ENCODE measurements around the gene ATF6B.
"Not testable (repeated sequence)": the region's sequence is repeated elsewhere in the genome, so short reads cannot be mapped to it uniquely, and the experiment has no call there.

Gene ATF6B

DNA sequence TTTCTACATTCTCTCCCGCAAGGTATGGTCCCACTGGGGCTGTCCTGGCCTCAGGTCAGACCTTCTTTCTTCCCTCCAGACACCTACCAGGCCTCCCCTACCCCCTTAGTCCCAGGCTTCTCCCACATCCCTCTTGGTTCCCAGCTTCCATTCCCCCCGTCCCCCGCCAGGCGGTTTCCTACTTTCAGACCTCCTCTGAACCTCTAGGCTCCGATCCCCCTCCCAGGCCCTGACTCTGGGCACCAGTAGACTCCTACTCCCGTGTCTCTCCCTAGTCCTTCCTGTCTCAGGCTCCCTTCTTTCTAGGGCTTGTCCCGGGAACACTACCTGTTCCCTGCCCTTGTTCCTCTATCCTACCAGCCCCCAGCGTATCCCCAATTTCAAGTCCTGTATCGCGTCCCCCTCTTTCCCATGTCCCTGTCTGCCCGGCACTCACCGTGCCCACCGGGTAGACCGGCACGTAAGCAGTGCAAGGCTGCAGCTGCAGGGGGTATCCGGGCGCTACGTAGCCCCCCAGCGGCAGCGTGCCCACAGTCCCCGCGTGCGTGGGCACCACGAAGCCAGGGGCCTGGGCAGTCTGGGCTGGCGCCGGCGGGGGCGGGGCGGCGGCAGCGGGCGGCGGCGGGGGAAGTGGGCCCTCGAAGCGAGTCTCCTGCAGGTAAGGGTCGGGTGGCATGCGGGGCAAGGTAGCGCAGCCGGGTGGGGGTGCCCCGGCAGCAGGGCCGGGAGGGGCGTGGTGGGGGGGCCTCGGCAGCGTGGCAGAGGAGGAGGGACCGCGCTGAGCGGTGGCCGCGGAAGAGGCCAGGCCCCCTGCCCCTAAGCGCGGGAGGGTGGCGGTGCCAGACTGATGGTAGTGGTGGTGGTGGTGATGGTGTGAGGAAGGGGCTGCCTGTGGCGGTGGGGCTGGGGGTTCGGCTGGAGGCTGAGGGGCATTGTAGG is 22.2 kb upstream of the ATF6B start:
- Histone ChIP-seq H3K9ac (ENCODE audit: low read depth, low read length) (peak overlapping the region; percentile 63; the same call in 1 of the 2 replicates), H3K9me3 (ENCODE audit: control insufficient read depth, insufficient read depth, low read length) (no peaks in the 10 kb centered on the region), H3K36me3 (ENCODE audit: insufficient read depth, low read length) (no peaks in the 10 kb centered on the region), H3K4me1 (ENCODE audit: insufficient read depth, low read length) (peaks cover 29% of the 10 kb centered on the region)

DNA sequence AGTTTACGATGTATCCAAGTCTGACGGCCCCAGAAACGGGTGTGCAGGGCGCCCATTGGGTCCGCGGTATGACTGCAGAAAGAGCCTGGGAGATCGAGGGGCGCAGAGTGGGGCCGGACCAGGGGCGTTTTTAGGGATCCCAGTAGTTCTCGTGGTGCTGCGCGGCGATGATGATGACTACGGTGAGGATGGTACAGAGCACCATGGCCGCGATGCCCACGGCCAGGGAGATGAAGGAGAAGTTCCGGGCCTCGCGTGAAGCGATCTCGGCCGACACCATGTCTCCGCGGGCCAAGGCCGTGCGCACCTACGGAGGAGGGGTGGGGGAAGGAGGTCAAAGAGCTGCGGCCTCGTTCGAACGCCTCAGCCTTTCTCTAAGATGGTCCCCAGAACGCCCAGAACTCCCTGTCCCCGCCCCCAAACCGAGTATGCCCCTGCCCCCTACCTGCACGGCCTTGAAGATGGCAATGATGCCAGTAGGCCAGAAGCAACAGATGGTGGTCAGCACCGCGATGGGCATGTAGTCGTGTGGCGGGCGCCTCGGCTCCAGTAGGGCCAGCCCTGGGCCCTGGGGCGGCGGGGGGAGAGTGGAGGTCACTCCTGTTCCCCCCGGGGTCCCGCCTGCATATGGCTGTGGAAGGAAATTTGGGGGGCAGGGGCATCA is 21.2 kb upstream of the ATF6B start:
- Histone ChIP-seq H3K9me3 (ENCODE audit: control insufficient read depth, insufficient read depth, low read length) (no peaks in the 10 kb centered on the region), H3K9ac (ENCODE audit: low read depth, low read length) (peak overlapping the region; percentile 63; the same call in 1 of the 2 replicates), H3K36me3 (ENCODE audit: insufficient read depth, low read length) (no peaks in the 10 kb centered on the region), H3K4me1 (ENCODE audit: insufficient read depth, low read length) (peaks cover 25% of the 10 kb centered on the region)

DNA sequence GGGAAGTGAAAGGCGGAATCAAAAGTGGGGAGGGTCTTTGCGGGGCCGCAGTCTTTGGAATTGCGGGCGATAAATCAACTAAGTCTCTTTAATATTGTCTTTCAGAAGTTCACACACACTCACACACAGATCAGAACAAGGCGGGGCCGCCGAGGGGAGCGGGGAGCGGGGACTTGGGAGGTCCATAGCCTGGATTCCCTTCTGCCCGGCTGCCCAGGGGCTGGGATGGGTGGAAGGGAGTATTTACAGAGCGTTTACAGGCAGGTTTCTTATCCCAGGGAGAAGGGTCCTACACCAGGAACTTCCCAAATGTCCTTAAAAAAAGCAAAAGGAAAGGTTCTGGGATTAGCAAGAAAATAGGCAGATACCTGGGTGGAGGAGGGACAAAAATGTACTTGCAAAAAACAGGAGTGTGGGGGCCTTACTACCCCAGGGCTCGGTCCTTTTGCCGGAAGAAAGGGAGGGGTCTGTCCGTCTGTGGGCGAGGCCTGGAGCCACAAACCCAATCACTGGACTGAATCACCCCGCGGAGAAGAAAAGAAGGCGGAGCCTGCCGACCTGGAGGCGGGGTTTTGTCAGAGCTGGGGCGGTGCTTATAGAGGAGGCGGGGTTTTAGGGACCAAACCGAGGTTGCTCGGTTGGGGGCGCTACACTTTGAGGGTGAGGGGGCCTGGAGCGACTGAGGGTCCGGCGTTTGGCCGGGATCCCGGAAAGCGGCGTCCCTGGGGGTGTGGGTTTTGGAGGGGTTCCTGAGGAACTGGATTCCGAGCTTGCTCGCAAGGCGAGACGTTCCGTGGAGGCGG is 20.4 kb upstream of the ATF6B start:
- H3K9me3 ChIP-seq (ENCODE audit: control insufficient read depth, insufficient read depth, low read length), result no peaks in the 10 kb centered on the region
- peak overlapping the region; percentile 63 for H3K9ac ChIP-seq (ENCODE audit: low read depth, low read length)
- no peaks in the 10 kb centered on the region for H3K36me3 ChIP-seq (ENCODE audit: insufficient read depth, low read length)
- H3K4me1 ChIP-seq (ENCODE audit: insufficient read depth, low read length), result peaks cover 25% of the 10 kb centered on the region

DNA sequence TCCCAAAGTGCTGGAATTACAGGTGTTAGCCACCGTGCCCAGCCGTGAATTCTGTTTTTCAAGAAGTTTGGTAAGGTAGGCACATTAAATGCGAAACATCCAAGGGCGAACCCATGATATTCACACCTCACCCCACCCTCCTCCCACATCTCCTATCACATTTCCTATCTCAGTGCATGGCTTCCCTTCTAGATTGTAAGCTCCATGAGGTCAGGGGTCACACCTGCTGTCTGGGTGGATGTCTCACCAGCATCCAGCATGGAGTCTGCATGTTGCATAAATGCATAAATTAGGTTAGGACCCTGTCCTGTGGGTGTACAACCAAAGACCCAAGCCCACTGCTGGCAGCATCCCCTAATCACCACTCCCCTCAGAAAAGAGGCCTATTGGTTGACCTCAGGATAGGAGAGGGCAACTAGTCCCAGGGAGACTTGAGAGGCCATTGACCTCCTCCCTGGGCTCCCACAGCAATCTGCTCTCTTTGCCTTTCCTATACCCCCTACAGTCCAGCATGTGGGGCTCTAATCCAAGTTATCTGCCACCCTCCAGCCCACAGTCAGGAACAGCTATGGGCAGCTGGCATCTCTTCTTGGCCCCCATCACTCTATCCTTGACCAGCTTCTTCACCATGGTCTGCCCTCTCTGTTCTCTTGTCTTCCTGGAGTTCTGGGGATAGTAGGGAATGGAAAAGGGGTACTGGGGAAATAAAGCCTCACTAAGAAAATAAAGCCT is 19.5 kb upstream of the ATF6B start:
- peak overlapping the region; percentile 63 for H3K9ac ChIP-seq (ENCODE audit: low read depth, low read length)
- no peaks in the 10 kb centered on the region for H3K36me3 ChIP-seq (ENCODE audit: insufficient read depth, low read length)
- no peaks in the 10 kb centered on the region for H3K9me3 ChIP-seq (ENCODE audit: control insufficient read depth, insufficient read depth, low read length)
- peaks cover 24% of the 10 kb centered on the region for H3K4me1 ChIP-seq (ENCODE audit: insufficient read depth, low read length)

DNA sequence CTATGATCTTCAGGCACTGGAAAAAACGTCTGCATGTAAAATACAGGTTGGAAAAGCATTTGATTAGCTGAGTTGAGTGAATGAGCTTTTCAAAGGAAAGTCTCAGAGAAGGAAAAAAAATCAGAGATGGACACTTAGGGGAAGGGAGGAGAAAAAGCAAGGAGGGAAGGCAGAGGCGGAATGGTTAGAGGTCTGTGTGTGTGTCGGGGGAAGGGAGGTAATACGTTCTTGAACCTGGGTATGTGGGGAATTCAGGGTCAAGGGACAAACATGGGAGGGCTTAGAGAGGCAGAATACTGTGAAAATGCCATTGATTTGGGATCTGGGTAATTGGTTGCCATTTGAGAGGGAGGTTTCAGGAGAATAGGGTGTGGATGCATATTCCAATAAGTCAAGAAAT is 18.6 kb upstream of the ATF6B start:
- H3K9me3 ChIP-seq (ENCODE audit: control insufficient read depth, insufficient read depth, low read length), result no peaks in the 10 kb centered on the region
- H3K36me3 ChIP-seq (ENCODE audit: insufficient read depth, low read length), result no peaks in the 10 kb centered on the region
- 0 out of 2 replicates have a peak overlapping the region, but pooled peaks have one; percentile 16 for H3K9ac ChIP-seq (ENCODE audit: low read depth, low read length)
- peaks cover 19% of the 10 kb centered on the region for H3K4me1 ChIP-seq (ENCODE audit: insufficient read depth, low read length)

DNA sequence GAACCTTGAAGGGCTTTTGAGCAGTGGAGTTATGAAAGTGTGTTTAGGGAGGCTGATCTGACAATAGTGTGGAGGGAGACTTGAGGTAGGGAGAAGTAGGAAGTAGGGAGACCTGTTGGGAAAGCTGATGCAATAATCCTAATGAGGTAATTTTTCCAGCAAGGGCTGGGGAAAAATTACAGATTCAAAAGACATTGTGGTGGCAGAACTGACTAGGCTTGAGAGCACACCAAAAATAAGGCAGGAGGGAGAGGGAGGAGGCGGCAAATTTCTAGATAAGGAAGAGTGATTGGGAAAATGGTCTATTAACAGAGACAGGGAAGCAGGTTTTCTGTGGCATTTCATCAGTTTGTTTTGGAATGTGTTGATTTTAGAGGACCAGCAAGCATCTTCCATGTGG is 18.2 kb upstream of the ATF6B start:
- no peaks in the 10 kb centered on the region for H3K36me3 ChIP-seq (ENCODE audit: insufficient read depth, low read length)
- H3K4me1 ChIP-seq (ENCODE audit: insufficient read depth, low read length), result peaks cover 19% of the 10 kb centered on the region
- 0 out of 2 replicates have a peak overlapping the region, but pooled peaks have one; percentile 16 for H3K9ac ChIP-seq (ENCODE audit: low read depth, low read length)
- no peaks in the 10 kb centered on the region for H3K9me3 ChIP-seq (ENCODE audit: control insufficient read depth, insufficient read depth, low read length)

DNA sequence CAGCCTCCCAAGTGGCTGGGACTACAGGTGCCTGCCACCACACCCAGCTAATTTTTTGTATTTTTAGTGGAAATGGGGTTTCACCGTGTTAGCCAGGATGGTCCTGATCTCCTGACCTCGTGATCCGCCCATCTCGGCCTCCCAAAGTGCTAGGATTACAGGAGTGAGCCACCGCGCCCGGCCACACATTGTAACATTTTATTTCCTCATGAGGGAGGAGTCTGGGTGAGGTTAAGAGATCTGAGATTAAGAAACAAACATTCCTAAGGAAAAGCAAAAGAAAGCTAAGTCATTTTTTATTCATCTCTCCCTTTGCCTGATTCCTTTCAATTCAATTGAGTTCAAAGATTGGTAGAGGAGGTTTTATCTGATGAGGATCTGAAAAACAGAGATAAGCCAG is 16.2 kb upstream of the ATF6B start:
- H3K9me3 ChIP-seq (ENCODE audit: control insufficient read depth, insufficient read depth, low read length); H3K36me3 ChIP-seq (ENCODE audit: insufficient read depth, low read length); H3K9ac ChIP-seq (ENCODE audit: low read depth, low read length): not testable (repeated sequence)
- H3K4me1 ChIP-seq (ENCODE audit: insufficient read depth, low read length), result peaks cover 15% of the 10 kb centered on the region

DNA sequence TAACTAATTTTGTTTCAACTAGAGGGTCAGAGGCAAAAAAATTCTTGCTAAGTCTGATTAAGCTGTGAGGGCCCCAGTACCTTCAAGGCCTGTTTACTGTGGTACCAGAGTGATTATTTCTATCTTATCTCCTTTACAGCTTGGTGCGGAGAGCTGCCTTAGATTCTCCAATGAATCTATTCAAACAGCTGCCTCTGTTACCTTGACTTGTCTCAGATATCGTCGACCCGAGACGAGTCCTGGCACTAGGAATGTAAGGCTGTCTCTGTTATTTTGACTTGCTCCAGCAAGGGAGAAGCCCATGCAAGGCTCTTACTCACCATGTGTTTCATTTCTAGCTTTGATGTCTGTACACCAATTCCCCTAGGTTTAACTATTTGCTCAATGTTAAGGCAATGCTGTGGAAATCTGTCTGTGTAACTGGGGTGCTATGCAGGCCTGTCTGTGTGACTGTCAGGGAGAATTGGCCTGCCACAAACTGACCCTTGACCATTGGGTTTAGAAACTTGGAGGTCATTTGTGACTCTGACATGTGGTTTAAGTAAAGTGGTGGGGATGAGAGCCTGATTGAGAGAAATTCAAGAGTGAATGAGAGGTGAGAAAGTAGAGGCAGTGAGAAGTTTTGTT is 12.5 kb upstream of the ATF6B start:
- Histone ChIP-seq H3K4me1 (ENCODE audit: insufficient read depth, low read length) (0 out of 2 replicates have a peak, but pooled peaks cover under 1% of the 10 kb centered on the region), H3K36me3 (ENCODE audit: insufficient read depth, low read length) (no peaks in the 10 kb centered on the region), H3K9me3 (ENCODE audit: control insufficient read depth, insufficient read depth, low read length) (no peaks in the 10 kb centered on the region), H3K9ac (ENCODE audit: low read depth, low read length) (no peak overlapping the region)

DNA sequence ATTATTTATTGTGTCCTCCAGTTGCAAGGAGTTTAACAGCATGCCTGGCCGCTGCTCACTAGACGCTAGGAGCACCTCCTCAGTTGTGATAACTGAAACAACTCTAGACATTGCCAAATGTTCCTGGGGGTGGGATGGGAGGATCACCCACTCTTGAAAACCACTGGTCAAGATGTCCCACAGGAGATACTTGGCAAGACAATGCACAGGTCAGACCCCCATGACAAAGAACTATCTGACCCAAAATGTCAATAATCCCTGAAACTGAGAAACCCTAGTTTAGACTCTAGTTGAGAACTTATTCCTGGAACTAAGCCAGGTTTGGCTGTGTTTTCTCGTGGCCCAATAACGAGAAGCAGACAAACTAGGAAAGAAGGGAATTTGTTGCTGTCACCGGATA is 11.5 kb upstream of the ATF6B start:
- Histone ChIP-seq H3K9me3 (ENCODE audit: control insufficient read depth, insufficient read depth, low read length) (no peaks in the 10 kb centered on the region), H3K36me3 (ENCODE audit: insufficient read depth, low read length) (no peaks in the 10 kb centered on the region), H3K4me1 (ENCODE audit: insufficient read depth, low read length) (no peaks in the 10 kb centered on the region), H3K9ac (ENCODE audit: low read depth, low read length) (no peak overlapping the region)

DNA sequence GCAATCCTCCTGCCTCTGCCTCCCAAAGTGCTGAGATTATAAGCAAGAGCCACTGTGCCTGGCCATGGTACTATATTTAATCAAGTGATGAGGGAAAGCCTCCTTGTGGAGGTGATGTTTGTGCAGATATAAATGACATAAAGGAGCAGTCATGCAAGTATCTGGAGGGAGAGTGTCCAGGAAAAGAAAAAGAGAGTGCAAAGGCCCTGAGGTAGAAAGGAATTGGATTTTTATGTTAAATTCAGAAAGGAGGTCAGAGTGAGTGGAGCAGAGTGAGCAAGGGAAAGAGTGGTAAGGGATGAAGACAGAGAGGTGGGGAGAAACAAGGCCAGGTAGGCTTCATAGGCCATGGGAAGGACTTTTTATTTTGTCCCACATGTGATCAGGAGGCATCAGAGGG is 9.4 kb upstream of the ATF6B start:
- H3K4me1 ChIP-seq (ENCODE audit: insufficient read depth, low read length), result no peaks in the 10 kb centered on the region
- H3K9me3 ChIP-seq (ENCODE audit: control insufficient read depth, insufficient read depth, low read length), result no peaks in the 10 kb centered on the region
- H3K9ac ChIP-seq (ENCODE audit: low read depth, low read length), result no peak overlapping the region
- no peaks in the 10 kb centered on the region for H3K36me3 ChIP-seq (ENCODE audit: insufficient read depth, low read length)

DNA sequence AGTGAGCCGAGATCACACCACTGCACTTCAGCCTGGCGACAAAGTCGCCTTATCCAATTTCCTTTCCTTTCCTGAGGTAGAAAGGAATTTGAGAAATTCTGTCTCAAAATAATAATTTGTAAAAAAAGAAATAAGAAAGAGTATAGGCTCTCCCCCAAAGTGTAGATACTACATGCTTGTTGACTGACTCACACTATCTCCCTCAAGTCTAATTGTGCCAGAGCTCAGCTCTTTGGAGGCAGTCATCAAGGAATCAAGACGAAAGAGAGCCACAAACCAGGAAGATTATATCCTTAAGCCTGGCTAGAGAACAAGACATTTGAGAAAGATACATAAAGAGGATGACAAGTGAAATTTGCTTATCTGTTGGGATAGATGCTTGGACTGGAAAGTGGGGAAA is 5.7 kb upstream of the ATF6B start:
- no peak overlapping the region for H3K9ac ChIP-seq (ENCODE audit: low read depth, low read length)
- no peaks in the 10 kb centered on the region for H3K4me1 ChIP-seq (ENCODE audit: insufficient read depth, low read length)
- no peaks in the 10 kb centered on the region for H3K36me3 ChIP-seq (ENCODE audit: insufficient read depth, low read length)
- H3K9me3 ChIP-seq (ENCODE audit: control insufficient read depth, insufficient read depth, low read length), result no peaks in the 10 kb centered on the region

DNA sequence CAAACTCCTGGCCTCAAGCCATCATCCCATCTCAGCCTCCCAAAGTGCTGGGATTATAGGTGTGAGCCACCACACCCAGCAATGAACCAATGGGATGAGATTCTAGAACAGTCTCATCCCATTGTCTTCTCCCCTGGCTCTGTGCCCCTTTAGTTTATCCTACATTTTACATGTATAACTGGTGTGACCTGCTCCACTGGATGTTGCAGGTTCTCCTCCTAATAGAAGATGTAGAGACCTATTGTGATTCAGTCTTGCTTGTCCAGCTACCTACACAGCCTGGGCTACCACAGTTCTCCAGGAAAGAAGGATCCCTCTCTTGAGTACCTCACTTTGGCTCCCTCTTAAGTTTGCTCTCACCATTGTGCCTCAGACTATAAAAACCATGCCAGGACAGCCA is 4.1 kb upstream of the ATF6B start:
- Histone ChIP-seq H3K36me3 (ENCODE audit: insufficient read depth, low read length) (no peaks in the 10 kb centered on the region), H3K9me3 (ENCODE audit: control insufficient read depth, insufficient read depth, low read length) (no peaks in the 10 kb centered on the region), H3K4me1 (ENCODE audit: insufficient read depth, low read length) (no peaks in the 10 kb centered on the region; the same call in 1 of the 2 replicates), H3K9ac (ENCODE audit: low read depth, low read length) (no peak overlapping the region)

DNA sequence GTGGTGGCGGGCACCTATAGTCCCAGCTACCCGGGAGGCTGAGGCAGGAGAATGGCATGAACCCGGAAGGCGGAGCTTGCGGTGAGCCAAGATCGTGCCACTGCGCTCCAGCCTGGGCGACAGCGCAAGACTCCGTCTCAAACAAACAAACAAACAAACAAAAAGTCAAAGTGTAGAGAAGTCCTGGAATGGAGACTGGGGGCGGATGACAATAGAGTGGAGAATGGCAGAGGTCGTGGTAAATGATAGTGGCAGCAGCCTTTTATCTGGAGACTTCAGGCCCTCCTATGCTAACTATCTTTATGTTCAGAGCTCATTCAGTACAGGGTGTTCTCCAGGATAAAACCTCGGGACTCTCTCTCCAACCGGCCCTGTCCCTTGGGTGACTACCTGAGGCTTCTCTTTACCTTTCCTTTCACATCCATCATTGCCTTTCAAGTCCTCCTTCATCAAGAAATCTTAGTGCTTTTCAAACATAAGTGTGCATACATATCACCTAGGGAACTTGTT is 3.4 kb upstream of the ATF6B start:
- no peaks in the 10 kb centered on the region; the same call in 1 of the 2 replicates for H3K4me1 ChIP-seq (ENCODE audit: insufficient read depth, low read length)
- no peaks in the 10 kb centered on the region for H3K36me3 ChIP-seq (ENCODE audit: insufficient read depth, low read length)
- no peak overlapping the region for H3K9ac ChIP-seq (ENCODE audit: low read depth, low read length)
- H3K9me3 ChIP-seq (ENCODE audit: control insufficient read depth, insufficient read depth, low read length), result no peaks in the 10 kb centered on the region
